Vagina (tissue), 2 donors: ENCODE data around the gene DNASE1.

ENCODE experiments used
- CTCF ChIP-seq, 3 experiments: fragments of 450-650 bp in 2 of 3; fragments of 200-600 bp in 1 of 3; sonication (generic) in 1 of 3; IDR thresholded peaks; one replicate each; pipeline ENCODE4 v1.5.1; 2017 to 2019; ENCODE audit warnings: antibody characterized with exemption in 3 of 3, mild to moderate bottlenecking in 2 of 3, moderate library complexity in 2 of 3
- POLR2AphosphoS5 ChIP-seq, 2 donors: sonication (generic); formaldehyde crosslinking; IDR thresholded peaks; one replicate each; pipeline ENCODE4 v1.9.0; 2017; ENCODE audit warnings: antibody characterized with exemption in 2 of 2, mild to moderate bottlenecking in 2 of 2, low read depth in 1 of 2; ENCODE audit not compliant: insufficient read depth in 1 of 2

GRCh38 chr16:3645504-3646347, 8.8 kb upstream of the DNASE1 start:
- no peak for TF ChIP-seq CTCF (IDR thresholded peaks at IDR 0.05)
- no peak for TF ChIP-seq POLR2AphosphoS5 (IDR thresholded peaks at IDR 0.05; ENCODE audit: insufficient read depth in 1 of 2, low read depth in 1 of 2)
